ENCODE measurements around the gene BTD.

Gene BTD

GRCh38 chr3:15667484-15667883, 65.9 kb downstream of the BTD start:
- peaks cover 22% of the 10 kb centered on the region for H3K36me3 ChIP-seq (replicated peaks)
- no peak overlapping the region for H3K27ac ChIP-seq
- no peak for TF ChIP-seq CTCF (IDR thresholded peaks at IDR 0.05; ENCODE audit: low read depth, low read length, missing control alignments)
- DNase-seq: no peak
- no peaks in the 10 kb centered on the region for H3K27me3 ChIP-seq (replicated peaks)
- no peak overlapping the region for H3K4me3 ChIP-seq (ENCODE audit: low read depth, low read length)
- in situ Hi-C loops (cut with HindIII; ENCODE audit: low pct_ligation_motif_present, low sequenced_read_pairs): no loop called here

GRCh38 chr3:15673536-15673935, 72.0 kb downstream of the BTD start:
- H3K27ac ChIP-seq: no peak overlapping the region
- no peak for TF ChIP-seq CTCF (IDR thresholded peaks at IDR 0.05; ENCODE audit: low read depth, low read length, missing control alignments)
- no peak for DNase-seq
- no peaks in the 10 kb centered on the region for H3K27me3 ChIP-seq (replicated peaks)
- in situ Hi-C loops (cut with HindIII; ENCODE audit: low pct_ligation_motif_present, low sequenced_read_pairs): no loop called here
- no peak overlapping the region for H3K4me3 ChIP-seq (ENCODE audit: low read depth, low read length)
- H3K36me3 ChIP-seq (replicated peaks): peaks cover 54% of the 10 kb centered on the region

- Histone ChIP-seq H3K27me3 (replicated peaks) (no peaks in the 10 kb centered on the region), H3K27ac (no peak overlapping the region), H3K36me3 (replicated peaks) (peaks cover 53% of the 10 kb centered on the region), H3K4me3 (ENCODE audit: low read depth, low read length) (no peak overlapping the region)
- no peak for DNase-seq
- no peak for TF ChIP-seq CTCF (IDR thresholded peaks at IDR 0.05; ENCODE audit: low read depth, low read length, missing control alignments)
- in situ Hi-C loops (cut with HindIII; ENCODE audit: low pct_ligation_motif_present, low sequenced_read_pairs): no loop called here
Observed at GRCh38 chr3:15676259-15676658, 74.7 kb downstream of the BTD start.

GRCh38 chr3:15679306-15679705, 77.8 kb downstream of the BTD start:
- TF ChIP-seq CTCF (IDR thresholded peaks at IDR 0.05; ENCODE audit: low read depth, low read length, missing control alignments): no peak
- peaks cover 52% of the 10 kb centered on the region for H3K36me3 ChIP-seq (replicated peaks)
- no peak overlapping the region for H3K4me3 ChIP-seq (ENCODE audit: low read depth, low read length)
- DNase-seq: no peak
- H3K27ac ChIP-seq: no peak overlapping the region
- in situ Hi-C loops (cut with HindIII; ENCODE audit: low pct_ligation_motif_present, low sequenced_read_pairs): no loop called here
- H3K27me3 ChIP-seq (replicated peaks): no peaks in the 10 kb centered on the region

GRCh38 chr3:15681668-15682067, 80.1 kb downstream of the BTD start:
- TF ChIP-seq CTCF (IDR thresholded peaks at IDR 0.05; ENCODE audit: low read depth, low read length, missing control alignments): no peak
- in situ Hi-C loops (cut with HindIII; ENCODE audit: low pct_ligation_motif_present, low sequenced_read_pairs): no loop called here
- Histone ChIP-seq H3K27me3 (replicated peaks) (no peaks in the 10 kb centered on the region), H3K27ac (no peak overlapping the region), H3K36me3 (replicated peaks) (peaks cover 45% of the 10 kb centered on the region), H3K4me3 (ENCODE audit: low read depth, low read length) (no peak overlapping the region)
- no peak for DNase-seq

GRCh38 chr3:15682561-15683185, 81.1 kb downstream of the BTD start:
- Histone ChIP-seq H3K36me3 (replicated peaks) (peaks cover 39% of the 10 kb centered on the region), H3K4me3 (ENCODE audit: low read depth, low read length) (no peak overlapping the region), H3K27me3 (replicated peaks) (no peaks in the 10 kb centered on the region), H3K27ac (no peak overlapping the region)
- no peak for DNase-seq
- in situ Hi-C loops (cut with HindIII; ENCODE audit: low pct_ligation_motif_present, low sequenced_read_pairs): no loop called here
- no peak for TF ChIP-seq CTCF (IDR thresholded peaks at IDR 0.05; ENCODE audit: low read depth, low read length, missing control alignments)
